GM04504 (cell line): ENCODE results near the gene XK.
"Not testable (repeated sequence)": the region's sequence is repeated elsewhere in the genome, so short reads cannot be mapped to it uniquely, and the experiment has no call there.

Source experiments
- DNase-seq: peaks from one replicate; pipeline ENCODE4 v3.0.0-alpha.2; 2012; ENCODE audit warnings: low read depth

The XK gene

GRCh38 chrX:37755025-37755424 is 69.4 kb downstream of the XK start:
- no peak for DNase-seq

- no peak for DNase-seq
Measured at GRCh38 chrX:37757082-37757481, 71.5 kb downstream of the XK start.

GRCh38 chrX:37759351-37759750 is 73.8 kb downstream of the XK start:
- DNase-seq: no peak

GRCh38 chrX:37759878-37760418 is 74.4 kb downstream of the XK start:
- no peak for DNase-seq

- no peak for DNase-seq
Measured at GRCh38 chrX:37763400-37763799, 77.8 kb downstream of the XK start.

- no peak for DNase-seq
Measured at GRCh38 chrX:37765507-37765906, 79.9 kb downstream of the XK start.

GRCh38 chrX:37767430-37767829 is 81.8 kb downstream of the XK start:
- no peak for DNase-seq

GRCh38 chrX:37768866-37769265 is 83.3 kb downstream of the XK start:
- not testable (repeated sequence) for DNase-seq

GRCh38 chrX:37776283-37776986 is 90.8 kb downstream of the XK start:
- no peak for DNase-seq

GRCh38 chrX:37776987-37777325 is 91.4 kb downstream of the XK start:
- DNase-seq: no peak

- DNase-seq: no peak
Measured at GRCh38 chrX:37779857-37780256, 94.3 kb downstream of the XK start, which contains the start of gene CYBB. TSS of gene CYBB (plus strand) at chrX:37780059. CDS start at chrX:37780078, 19 bp downstream.

- no peak for DNase-seq
Measured at GRCh38 chrX:37781081-37781480, 95.5 kb downstream of the XK start.
